Lung microvascular endothelial cell (primary cell): ENCODE results near the gene CHCHD1. TPM values are rescaled to one million over a fixed set of nuclear protein-coding genes. Genes with fewer than 3 reads are reported as not detected.
"Not testable (repeated sequence)": the region's sequence is repeated elsewhere in the genome, so short reads cannot be mapped to it uniquely, and the experiment has no call there.

Source experiments
- DNase-seq, 2 donors: peaks; one replicate each; pipeline versions ENCODE4 v3.0.0 to v3.0.0-alpha.2; 2010; ENCODE audit warnings: low read depth in 2 of 2
- total RNA-seq: library from RNA; depleted of rRNA; stranded (reverse); fragments of >200 nt; gene quantifications from 2 replicates; pipeline ENCODE4 v1.2.1, GENCODE V29; 2014

Gene CHCHD1
- total RNA-seq, 1 donor from 2014 or later = 28.6 TPM

GRCh38 chr10:73791871-73792400 is 10.1 kb downstream of the CHCHD1 start:
- DNase-seq = no peak

GRCh38 chr10:73793456-73793855 is 11.6 kb downstream of the CHCHD1 start:
- no peak for DNase-seq

- DNase-seq = not testable (repeated sequence)
These were observed 13.6 kb downstream of the CHCHD1 start for GRCh38 chr10:73795491-73795890.

GRCh38 chr10:73796035-73796434 is 14.2 kb downstream of the CHCHD1 start:
- not testable (repeated sequence) for DNase-seq

GRCh38 chr10:73796766-73797165 is 14.9 kb downstream of the CHCHD1 start:
- no peak for DNase-seq

- no peak for DNase-seq
These were observed 15.6 kb downstream of the CHCHD1 start for GRCh38 chr10:73797324-73798025.

GRCh38 chr10:73798087-73798486 is 16.2 kb downstream of the CHCHD1 start:
- no peak for DNase-seq

GRCh38 chr10:73798927-73799560 is 17.2 kb downstream of the CHCHD1 start:
- no peak for DNase-seq

- no peak for DNase-seq
These were observed 18.2 kb downstream of the CHCHD1 start for GRCh38 chr10:73799899-73800559.

- no peak for DNase-seq
These were observed 18.9 kb downstream of the CHCHD1 start for GRCh38 chr10:73800560-73801252.

GRCh38 chr10:73801253-73801590 is 19.4 kb downstream of the CHCHD1 start:
- DNase-seq = no peak

GRCh38 chr10:73802276-73802991 is 20.6 kb downstream of the CHCHD1 start:
- DNase-seq = no peak

- DNase-seq = peak in 1 of 2 donors; percentile 31
These were observed 21.9 kb downstream of the CHCHD1 start for GRCh38 chr10:73803680-73804286.

- no peak for DNase-seq
These were observed 24.5 kb downstream of the CHCHD1 start for GRCh38 chr10:73806176-73806950.

- DNase-seq = no peak
These were observed 25.6 kb downstream of the CHCHD1 start for GRCh38 chr10:73807471-73807870.

GRCh38 chr10:73808021-73808815 is 26.4 kb downstream of the CHCHD1 start:
- DNase-seq = no peak

GRCh38 chr10:73809061-73809818 is 27.4 kb downstream of the CHCHD1 start:
- DNase-seq = no peak

GRCh38 chr10:73810358-73810734 is 28.5 kb downstream of the CHCHD1 start:
- DNase-seq = no peak
